Stimulated activated CD8-positive, alpha-beta memory T cell treated with anti-CD3 and anti-CD28 coated beads, Interleukin-4, amount 100 ng/mL, for 24 hours (primary cell): ENCODE measurements around the gene PFN2.
"Not testable (repeated sequence)": the region's sequence is repeated elsewhere in the genome, so short reads cannot be mapped to it uniquely, and the experiment has no call there.

Experiments
- DNase-seq: peaks from one replicate; pipeline ENCODE4 v3.0.0-alpha.2; 2020; ENCODE audit warnings: low read depth

The PFN2 gene, protein sequence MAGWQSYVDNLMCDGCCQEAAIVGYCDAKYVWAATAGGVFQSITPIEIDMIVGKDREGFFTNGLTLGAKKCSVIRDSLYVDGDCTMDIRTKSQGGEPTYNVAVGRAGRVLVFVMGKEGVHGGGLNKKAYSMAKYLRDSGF

DNA sequence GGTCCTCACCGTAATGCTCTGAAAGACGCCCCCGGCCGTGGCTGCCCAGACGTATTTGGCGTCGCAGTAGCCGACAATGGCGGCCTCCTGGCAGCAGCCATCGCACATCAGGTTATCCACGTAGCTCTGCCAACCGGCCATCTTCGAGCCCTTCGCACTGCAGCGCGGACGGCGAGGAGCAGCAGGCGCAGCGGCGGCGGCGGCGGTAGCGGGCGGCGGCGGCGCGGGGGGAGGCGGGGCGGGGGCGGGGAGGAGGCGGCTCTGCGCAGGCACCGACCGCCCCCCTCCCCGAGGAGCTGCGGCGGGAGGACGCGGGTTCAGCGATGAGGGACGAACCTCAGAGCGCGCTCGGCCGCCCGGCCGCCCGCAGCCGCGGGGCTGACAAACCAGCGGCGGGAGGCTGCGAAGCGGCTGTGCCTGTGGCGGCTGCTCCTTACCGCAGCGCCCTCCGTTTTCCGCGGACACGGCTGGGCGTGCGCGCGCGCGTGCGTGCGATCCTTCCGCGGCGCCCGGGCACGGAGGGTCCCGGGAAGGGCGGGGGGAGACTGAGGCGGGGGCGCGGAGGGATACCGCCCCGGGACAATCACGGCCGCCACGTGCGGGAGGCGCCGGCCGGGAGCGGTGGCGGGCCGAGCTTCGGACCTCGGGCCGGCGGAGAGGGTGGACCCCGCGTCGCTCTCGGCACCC, at the start of gene PFN2:
PFN2 (minus strand) TSS at position 180 of the 687 bp plus-strand sequence; CDS start at position 141, 39 bp downstream.
- DNase-seq, result peak; percentile 24

DNA sequence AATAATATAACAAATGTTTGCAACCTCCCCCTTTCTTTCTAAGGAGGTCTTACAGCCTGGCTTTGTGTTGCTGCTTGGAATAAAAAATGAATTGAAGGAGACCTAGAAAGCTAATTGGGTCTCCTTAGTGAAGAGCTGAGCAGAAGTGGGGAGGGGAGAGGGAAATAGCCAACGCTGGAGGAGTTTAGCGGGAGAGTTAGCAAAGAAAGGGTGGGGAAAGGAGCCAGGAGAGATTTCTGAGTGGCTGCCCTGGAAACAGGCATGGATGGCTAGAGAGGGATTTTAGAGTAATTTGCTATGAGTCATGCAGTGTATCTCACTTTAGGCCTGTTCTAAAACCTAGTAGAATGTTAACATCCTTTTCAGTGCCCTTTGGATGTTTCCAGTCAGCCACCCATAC, 45.2 kb upstream of the PFN2 start:
- DNase-seq, result no peak

DNA sequence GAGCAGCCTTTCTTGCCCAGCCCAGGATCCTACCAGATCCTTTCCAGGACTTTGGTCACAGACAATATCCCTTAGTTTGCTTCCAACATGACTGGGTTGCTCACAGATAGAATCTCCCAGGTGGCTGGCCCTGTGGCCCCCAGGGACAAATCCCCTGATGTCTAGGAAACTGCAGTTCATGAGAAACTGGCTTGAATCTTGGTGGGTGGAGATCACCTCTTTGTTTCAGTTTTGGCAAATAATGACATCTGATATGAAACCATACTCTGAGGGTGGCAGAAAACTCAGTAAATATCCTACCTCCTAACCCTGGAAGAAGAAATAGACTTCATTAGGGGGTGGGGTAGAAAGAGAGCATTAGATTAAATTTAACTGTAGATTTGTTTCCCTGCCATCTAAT, 44.1 kb upstream of the PFN2 start:
- no peak for DNase-seq

DNA sequence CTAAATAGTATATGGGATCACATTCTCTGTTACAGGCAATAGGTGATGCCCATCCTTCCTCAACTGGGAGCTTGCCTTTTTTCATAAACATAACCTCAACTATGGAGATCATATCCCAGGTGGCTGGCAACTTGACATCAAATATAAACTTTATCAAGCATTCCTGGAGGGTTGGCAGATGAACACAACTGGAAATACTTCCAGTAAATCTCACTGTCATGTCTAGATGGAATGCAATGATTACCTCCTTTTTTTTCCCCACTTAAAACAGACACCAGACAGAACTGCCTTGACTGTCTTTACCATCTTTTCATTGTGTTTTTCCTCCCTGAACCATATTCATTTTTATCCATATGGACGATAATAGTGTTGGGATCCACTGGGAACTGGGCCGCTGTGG, 43.1 kb upstream of the PFN2 start:
- no peak for DNase-seq

DNA sequence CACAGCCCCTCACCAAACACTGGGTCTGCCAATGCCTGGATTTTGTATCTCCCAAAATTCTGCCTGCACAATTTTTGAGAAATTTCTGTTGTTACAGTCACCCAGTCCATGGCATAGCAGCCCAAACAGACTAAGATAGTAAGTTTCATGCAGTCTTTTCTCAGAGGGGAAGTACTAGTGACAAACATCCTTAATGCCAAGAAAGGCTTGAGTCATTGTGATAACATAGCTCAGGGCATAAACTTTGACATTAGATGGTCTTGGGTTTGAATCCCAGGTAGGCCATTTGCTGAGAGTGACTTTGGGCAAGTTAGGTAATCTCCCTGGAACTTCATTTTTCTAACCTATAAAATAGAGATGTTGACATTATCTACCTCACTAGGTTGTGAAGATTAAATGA, 36.1 kb upstream of the PFN2 start:
- DNase-seq, result no peak

DNA sequence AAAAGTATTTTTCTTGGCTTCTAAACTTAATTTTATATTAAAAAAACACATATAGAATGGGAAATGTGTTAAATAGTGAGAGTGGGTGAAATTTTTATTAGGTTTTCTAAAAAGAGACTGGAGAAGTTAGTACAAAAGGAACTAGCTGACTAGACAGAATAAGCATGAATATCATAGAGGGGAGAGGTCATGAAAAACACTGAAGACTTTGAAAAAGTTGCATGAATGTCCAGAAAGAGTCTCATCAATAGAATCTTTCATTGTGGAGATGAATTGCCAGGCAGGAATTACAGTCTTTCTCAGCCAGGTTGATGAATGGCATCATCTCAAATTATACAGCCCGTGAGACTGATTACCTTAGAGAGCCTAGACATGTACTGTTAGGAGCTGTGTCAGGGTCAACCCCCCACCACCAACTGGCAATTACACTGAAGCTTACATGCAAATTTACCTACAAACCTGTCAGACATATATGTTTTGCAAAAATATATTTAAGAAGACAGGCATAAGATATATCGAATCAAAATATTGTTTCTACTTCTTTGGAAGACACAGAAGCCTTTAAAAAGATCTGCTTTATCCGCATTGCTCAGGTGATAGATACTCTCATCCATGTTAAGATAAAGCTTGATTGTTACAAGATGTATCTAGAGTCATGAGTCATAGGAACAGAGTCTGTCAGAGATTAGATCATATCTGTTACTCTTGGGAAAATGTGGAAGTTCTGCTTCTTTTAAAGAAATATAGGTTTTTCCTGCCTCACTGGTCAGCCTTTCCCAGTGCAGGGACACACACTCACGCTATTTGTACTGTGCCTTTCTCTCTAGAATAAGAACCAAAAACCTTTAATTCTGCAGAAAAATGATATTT, 34.8 kb upstream of the PFN2 start:
- no peak for DNase-seq

DNA sequence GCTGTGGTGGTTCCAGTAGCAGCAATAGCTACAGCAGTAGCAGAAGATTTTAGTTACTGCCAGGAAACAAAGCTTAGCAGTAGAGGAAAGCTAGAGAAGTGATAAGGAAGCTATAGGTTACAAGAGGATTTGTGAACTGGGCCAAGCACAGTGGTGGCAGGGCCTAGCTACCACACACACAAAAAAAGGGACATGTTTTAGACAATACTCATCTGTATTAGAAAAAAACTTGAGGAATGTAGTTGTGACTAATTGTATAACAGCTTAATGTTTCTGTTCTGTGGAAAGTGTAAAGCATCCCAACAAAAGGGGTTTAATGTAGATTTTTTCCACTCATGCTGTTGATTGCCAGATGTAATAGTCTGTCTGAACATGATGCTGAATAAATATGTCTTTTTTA, 29.9 kb upstream of the PFN2 start:
- DNase-seq, result no peak

DNA sequence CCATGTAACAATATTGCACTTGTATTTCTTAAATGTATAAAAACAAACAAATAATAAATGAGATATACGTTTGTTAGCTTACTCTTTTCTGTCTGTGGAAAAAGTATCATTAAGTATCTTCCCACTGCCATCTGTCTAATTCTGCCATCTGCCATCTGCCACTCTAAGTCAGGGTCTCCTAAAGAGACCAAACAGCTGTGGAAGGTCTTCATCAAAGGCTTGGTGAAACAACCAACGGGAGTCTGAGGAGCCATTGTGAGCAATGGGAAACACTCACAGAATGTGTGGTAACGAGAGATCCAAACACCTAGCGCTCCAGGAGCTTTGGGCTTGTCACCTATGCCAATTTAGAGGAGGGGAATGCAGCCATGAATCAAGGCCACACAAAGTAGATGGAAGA, 28.7 kb upstream of the PFN2 start:
- DNase-seq, result no peak

DNA sequence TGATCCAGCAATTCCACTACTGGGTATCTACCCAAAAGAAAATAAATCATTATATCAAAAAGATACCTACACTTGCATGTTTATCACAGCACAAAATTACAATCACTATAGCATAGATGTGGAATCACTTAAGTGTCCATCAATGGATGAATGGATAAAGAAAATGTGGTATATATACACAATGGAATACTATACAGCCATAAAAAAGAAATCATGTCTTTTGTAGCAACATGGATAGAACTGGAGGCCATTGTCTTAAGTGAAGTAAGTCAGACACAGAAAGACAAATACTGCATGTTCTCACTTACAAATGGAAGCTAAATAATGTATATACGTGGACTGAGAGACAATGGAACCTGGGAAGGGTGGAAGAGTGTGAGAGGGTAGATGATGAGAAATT, 28.3 kb upstream of the PFN2 start:
- DNase-seq, result no peak

DNA sequence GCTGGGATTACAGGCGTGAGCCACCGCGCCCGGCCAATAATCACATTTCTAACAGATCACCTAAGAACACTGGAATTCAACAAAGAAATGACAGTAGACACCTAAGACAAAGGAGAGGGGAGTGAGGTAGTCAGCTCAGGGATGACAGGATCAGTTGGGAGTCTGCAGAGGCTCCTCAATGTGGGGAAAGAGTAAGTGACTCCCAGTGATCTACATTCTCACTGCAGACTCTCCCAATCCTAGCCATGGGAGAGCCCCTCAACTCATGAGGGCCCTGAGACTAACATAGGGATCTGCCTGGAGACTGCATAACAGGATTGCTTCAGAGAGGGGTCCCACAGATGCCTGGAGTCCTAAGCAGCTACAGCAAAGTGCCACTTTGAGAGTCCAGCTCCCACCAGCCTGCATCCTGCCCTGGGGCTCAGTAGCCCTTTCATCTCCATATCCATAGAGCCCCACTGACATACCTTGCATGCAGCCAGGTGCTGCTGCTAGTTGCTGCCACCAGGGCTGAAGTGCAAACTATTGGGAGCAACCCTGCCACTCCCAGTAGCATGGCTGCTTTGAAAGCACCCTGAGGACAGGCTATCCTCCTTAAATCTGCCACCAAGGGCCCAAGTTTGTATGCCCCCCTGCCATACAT, 21.8 kb upstream of the PFN2 start:
- no peak for DNase-seq

DNA sequence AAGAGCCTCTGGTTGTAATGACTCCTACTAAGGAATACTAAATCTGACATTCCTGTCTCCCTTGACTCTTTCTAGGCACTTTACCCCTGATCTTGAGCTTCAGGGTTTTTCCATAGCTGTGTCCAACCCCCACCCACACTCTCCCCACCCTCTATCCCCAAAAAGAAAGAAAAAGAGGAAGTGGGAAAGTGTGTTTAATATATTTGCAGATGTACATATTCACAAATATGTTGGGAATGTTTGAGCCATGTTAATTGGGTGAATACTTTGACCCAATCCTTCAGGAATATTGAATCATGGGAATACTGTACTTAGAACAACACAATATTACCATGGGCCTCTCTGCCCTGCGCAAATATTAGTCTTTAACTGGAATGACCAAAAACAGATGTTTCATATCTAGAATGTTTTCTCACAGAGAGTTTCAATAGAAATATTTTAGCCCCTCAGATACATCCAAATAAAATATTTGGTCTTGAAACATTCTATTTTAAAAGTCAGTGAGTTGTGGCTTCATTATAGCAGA, 19.8 kb upstream of the PFN2 start:
- no peak for DNase-seq

DNA sequence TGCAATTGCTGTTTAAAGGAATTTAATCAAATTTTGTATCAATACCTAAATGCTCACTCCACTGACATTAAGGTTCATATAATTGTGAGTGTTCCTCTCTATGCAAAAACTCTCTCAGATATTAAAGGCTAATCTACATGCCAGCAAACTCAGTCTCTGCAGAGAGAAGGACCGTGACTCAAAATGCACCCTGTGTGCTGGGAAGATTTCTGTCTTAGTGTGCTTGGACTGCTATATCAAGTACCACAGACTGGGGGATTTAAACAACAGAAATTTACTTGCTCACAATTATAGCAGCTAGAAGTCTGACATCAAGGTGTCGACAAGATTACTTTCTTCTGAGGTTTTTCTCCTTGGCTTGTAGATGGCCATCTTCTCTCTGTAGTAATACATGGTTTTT, 18.6 kb upstream of the PFN2 start:
- DNase-seq, result no peak

DNA sequence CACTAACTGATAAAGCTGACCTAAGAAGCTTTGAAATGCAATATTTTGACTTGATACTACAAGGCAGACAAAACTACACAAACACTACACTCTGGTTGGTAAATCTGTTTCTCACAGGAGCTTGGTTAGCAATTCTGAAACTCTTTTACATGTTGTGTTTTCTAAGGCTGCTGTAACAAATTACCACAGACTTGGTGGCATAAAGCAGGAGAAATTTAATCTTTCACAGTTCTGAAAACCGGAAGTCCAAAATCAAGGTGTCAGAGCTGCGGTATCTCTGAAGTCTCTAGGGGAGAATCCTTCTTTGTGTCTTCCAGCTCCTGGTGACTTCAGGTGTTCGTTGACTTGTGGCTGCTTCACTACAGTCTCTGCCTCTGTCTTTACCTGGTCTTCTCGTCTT, 12.9 kb upstream of the PFN2 start:
- no peak for DNase-seq

DNA sequence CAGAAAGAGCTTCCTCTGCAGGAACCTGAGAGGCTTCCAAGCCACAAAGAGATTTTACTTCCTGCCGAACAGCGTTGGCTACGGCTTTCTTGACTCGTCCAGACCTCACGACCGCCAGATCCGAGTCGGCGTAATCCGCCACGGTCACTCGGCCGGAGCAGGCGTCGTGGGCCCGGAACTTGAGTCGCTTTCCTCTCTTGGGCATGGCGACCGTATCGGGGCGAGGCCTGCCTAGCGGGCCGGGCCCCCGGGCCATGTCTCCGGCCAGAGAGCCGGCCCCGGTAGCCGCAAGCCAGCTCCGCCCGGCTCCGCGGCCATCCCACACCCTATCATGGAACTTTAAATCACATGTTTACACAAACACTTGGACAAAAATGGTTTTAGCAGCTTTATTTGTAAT, 12.4 kb upstream of the PFN2 start:
- not testable (repeated sequence) for DNase-seq

DNA sequence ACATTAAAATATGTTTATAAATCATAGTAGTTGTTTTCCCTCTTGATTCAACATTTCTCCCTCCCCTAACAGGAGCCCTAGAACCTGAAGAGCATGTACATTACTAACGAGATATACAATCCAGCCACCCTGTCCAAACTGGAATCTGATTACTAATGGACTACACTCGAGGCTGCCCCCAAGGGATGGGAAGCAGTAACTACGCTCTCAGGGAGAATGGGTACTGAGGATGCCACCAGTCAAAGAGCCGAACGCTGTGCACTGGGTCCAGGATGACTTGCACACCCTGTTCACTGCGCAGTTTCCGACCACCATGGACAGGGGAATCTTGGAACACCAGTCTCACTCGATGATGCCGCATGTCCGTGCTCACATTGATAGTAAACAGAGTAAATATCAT, 11.3 kb upstream of the PFN2 start:
- DNase-seq, result not testable (repeated sequence)

DNA sequence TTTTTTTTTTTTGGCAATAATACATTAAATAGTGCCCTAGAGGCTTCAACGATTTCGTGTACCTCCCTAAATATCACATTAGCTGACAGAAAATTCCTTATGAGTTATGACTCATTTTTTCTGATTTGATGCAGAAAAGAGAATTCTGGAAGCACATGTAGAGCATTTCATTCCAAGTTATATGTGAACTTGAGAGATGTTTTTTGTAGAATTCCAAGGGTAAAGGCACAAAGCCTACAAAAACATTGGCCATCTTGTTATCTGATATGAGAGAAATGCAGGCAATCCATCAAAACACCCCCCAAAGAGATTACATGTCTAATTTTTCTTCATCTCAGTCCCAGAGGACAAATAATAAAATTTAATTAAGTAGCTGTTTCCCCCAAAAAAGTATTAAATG, 6.7 kb upstream of the PFN2 start:
- DNase-seq, result no peak

DNA sequence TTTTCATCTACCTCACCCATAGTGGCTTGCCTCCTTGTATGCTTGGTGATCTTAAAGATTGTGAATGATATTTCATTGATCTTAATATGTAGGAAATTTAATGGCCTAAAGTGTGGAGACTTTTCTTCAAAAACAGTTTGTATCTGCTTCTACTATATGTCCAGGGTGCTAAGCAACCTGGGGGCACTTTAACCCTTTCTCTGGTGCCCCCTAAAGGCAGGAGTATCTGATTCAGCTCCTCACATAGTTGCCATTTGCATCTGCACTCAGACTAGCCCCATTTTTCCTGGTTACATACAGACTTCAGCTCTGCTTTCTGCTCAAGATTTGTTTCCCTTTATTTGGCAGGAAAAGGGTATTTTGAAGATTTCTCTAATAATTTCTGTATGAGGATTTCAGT, 5.2 kb upstream of the PFN2 start:
- DNase-seq, result no peak

DNA sequence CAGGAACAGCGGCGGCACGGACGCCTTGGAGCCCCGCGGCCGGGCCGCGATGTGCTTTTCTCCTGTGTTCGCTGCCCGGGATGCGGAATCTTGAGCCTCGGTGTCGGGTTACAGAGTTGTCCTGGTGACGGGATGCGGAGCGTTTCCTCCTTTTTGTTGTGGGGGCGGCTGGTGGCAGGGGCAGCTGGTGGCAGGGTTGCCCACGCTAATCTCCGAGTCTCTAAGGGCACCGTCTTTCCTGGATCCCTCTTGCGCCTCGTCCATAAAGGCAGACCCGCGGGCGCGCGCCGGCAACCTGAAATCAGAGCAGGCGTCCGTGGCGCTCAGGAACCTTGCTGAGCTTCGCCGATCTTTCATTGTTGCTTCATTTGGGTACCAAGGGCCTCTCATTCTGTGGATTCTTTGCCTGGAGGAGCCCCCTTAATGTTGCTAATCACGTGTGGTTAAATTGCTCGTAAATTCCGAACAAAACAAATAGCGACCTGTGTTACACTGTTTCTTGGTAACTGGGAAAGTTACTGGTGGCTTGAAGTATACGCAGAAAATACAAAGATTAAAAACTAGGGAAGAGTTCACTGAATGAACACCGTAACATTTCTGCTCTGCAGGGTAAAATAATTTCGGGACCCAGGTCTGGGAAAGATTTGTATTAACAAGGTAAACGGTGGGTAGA, 844 bp upstream of the PFN2 start:
- DNase-seq, result peak; percentile 1

DNA sequence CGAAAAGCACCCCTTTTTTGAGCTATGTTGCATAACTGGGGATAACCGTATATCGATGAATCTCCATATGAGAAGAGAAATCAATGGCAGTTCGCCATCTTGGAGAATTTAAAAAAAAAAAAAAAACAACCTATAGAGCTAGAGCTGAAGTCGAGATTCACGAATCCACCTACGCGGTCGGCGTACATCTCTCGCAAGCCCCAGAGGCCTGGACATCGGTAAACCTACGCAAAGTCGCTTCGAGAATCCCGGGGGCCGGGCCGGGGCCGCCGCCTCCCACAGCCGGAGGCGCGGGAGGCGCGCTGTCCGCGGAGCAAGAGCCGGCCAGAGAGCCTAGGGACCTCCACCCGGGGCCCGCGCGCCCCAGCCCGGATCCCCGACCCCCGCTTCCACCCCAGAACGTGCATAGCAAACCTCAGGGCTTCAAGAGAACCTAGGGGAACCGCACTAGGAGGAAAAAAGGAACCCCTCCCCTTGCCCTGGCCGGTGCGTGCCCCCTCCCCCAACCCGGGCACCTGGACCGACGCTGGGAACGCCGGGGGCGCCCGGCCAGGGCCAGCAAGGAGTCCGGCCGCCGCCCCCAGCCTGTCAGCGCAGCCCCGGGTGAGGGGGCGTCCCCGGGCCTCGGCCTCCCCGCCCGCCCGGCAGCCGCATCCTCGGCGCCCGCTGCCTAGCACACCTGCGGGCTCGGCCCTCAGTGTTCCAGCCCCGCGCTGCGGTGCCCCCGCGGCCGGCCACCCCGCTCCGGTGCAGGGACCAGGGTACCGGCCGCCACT, 567 bp downstream of the PFN2 start:
- peak; percentile 53 for DNase-seq

DNA sequence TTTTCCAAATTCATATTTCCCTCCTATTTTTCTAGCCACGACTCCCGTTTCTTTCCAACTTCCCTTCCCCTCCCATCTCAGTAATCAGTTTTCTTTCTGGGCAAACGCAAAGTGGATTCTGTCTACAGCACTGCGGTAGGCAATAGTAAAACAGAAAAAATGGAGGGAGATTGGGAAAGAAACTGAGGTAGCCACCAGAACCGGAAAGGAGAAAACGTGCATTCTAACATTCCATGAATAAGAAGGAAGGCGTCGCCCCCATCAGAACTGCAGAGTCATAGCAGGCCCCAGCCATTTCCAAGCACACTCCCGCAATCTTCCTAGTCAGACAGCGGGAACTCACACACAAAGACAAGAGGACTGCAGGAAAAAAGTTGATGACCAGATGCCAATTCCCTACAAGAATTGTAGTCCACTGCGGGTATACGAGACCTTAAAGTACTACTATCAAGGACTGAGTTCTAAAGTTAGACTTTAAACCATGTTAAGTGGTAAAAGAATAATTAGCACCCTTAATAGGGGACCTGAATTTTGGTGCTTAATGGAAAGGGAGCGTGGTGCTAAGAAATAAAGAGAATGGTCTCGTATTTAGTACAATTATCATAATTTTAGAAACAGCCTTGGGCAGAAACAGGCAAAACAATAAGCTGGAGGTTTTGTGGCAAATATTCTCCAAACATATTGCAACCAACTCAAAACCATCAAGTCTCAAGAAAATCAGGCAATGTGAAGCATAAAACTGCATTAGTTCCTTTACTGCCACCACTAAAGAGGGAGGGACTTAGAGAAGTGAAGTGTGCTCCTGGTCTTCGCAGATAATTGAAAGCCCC, 1.4 kb downstream of the PFN2 start:
- no peak for DNase-seq
